ENCODE results near the gene PNMA3.

- no peak for TF ChIP-seq CTCF (IDR thresholded peaks at IDR 0.05; ENCODE audit: extremely low read depth in 1 of 2, insufficient read depth in 1 of 2, low read depth in 1 of 2, low read length in 2 of 2)
- TF ChIP-seq EZH2 (IDR thresholded peaks at IDR 0.05; ENCODE audit: borderline replicate concordance, low read depth, low read length, severe bottlenecking) = no peak
- TF ChIP-seq POLR2A (IDR thresholded peaks at IDR 0.05; ENCODE audit: low read depth, low read length) = no peak
- TF ChIP-seq POLR2AphosphoS5 (IDR thresholded peaks at IDR 0.05; ENCODE audit: insufficient read depth, low read depth, low read length) = no peak
- no peak for TF ChIP-seq JUN (IDR thresholded peaks at IDR 0.05; ENCODE audit: borderline replicate concordance, insufficient read depth, insufficient read length, low read depth)
- no peak for TF ChIP-seq MYC (IDR thresholded peaks at IDR 0.05; ENCODE audit: low read depth, low read length)
- no peak for TF ChIP-seq MAX (IDR thresholded peaks at IDR 0.05; ENCODE audit: insufficient read depth, insufficient read length)
Measured at GRCh38 chrX:153052534-153052933, 3.7 kb upstream of the PNMA3 start.

Measured in endothelial cell of umbilical vein (primary cell).